ENCODE measurements around the gene MYBL2.

DNA sequence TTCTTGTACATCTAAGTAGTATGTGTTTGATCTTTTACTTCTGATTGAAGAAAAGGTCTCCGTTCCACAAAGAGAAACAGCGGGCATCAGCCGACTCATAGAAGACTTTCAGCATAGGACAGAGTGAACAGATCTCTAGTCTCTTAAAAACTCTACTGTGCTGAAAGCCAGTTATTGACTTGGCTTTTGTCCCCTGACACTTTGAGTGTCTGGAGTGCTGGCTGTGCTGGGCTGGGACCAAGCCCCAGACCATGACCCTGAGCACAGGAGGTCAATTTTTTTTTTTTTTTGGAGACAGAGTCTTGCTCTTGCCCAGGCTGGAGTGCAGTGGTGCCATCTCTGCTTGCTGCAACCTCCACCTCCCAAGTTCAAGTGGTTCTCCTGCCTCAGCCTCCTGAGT, 27.8 kb downstream of the MYBL2 start:
- no peak for TF ChIP-seq EZH2 (IDR thresholded peaks at IDR 0.05; ENCODE audit: borderline replicate concordance, low read length)
- TF ChIP-seq, protein P1, sequence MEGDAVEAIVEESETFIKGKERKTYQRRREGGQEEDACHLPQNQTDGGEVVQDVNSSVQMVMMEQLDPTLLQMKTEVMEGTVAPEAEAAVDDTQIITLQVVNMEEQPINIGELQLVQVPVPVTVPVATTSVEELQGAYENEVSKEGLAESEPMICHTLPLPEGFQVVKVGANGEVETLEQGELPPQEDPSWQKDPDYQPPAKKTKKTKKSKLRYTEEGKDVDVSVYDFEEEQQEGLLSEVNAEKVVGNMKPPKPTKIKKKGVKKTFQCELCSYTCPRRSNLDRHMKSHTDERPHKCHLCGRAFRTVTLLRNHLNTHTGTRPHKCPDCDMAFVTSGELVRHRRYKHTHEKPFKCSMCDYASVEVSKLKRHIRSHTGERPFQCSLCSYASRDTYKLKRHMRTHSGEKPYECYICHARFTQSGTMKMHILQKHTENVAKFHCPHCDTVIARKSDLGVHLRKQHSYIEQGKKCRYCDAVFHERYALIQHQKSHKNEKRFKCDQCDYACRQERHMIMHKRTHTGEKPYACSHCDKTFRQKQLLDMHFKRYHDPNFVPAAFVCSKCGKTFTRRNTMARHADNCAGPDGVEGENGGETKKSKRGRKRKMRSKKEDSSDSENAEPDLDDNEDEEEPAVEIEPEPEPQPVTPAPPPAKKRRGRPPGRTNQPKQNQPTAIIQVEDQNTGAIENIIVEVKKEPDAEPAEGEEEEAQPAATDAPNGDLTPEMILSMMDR (conservative IDR thresholded peaks at IDR 0.05 in 1 of 2, IDR thresholded peaks at IDR 0.05 in 1 of 2; ENCODE audit: extremely low read depth in 1 of 2, insufficient read depth in 1 of 2, low read depth in 1 of 2, low read length in 2 of 2): no peak

Data from mammary epithelial cell (primary cell).